ENCODE measurements around the gene PTRHD1.
"Not testable (repeated sequence)": the region's sequence is repeated elsewhere in the genome, so short reads cannot be mapped to it uniquely, and the experiment has no call there.

DNA sequence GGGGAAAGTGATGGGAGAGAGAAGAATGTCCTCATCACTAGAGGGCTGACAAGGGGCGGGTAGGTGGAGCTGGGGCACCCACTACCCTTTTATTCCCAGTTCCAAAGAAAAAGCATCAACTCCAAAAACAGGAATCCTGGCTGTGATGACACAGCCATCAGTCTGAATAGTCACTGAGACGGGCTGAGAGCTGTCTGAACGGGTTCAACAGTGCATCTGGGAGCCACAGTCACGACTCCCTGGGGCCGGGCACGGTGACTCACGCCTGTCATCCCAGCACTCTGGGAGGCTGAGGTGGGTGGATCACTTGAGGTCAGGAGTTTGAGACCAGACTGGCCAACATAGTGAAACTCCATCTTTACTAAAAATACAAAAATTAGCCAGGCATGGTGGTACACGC, 42.2 kb upstream of the PTRHD1 start:
- TF ChIP-seq CTCF, EP300, POLR2A (IDR thresholded peaks at IDR 0.05): not testable (repeated sequence)

Measured in stomach (tissue), 4 donors.